GM12892 (cell line): ENCODE results near the gene TNRC6C.

Experiments used
- POLR2A ChIP-seq: IDR thresholded peaks from 2 replicates; pipeline ENCODE4 v1.6.1; 2011; ENCODE audit warnings: low read depth, low read length, control low read depth
- POLR2AphosphoS5 ChIP-seq: IDR thresholded peaks from 2 replicates; pipeline ENCODE4 v1.6.1; 2011; ENCODE audit warnings: low read depth, low read length, control low read depth
- TAF1 ChIP-seq: IDR thresholded peaks from 2 replicates; pipeline ENCODE4 v1.6.1; 2011; ENCODE audit warnings: low read depth, mild to moderate bottlenecking, control low read depth, low read length, borderline replicate concordance

- TF ChIP-seq TAF1 = no peak
- TF ChIP-seq POLR2A = no peak
- TF ChIP-seq POLR2AphosphoS5 = no peak
Measured at GRCh38 chr17:78019367-78019975, 61.0 kb downstream of the TNRC6C start.
